Duodenal mucosa (tissue), 2 donors: Measurements from ENCODE around the gene SH3RF2.

Source experiments
- H3K27ac ChIP-seq: one replicate; pipeline ENCODE4 v1.7.0; 2013; ENCODE audit warnings: low read depth, low read length
- H3K27me3 ChIP-seq, 2 donors: one replicate each; pipeline ENCODE4 v1.7.0; 2013; ENCODE audit warnings: low read length in 2 of 2, control low read depth in 1 of 2; ENCODE audit not compliant: insufficient read depth in 2 of 2, control insufficient read depth in 1 of 2
- H3K36me3 ChIP-seq, 2 donors: one replicate each; pipeline ENCODE4 v1.7.0; 2013; ENCODE audit warnings: low read length in 2 of 2, control low read depth in 1 of 2; ENCODE audit not compliant: insufficient read depth in 2 of 2, control insufficient read depth in 1 of 2
- H3K4me1 ChIP-seq, 2 donors: one replicate each; pipeline ENCODE4 v1.7.0; 2013; ENCODE audit warnings: low read length in 2 of 2, control low read depth in 1 of 2; ENCODE audit not compliant: insufficient read depth in 2 of 2, control insufficient read depth in 1 of 2
- H3K4me3 ChIP-seq, 2 donors: one replicate each; pipeline ENCODE4 v1.7.0; 2013; ENCODE audit warnings: low read length in 2 of 2, low read depth in 1 of 2
- H3K9ac ChIP-seq, 2 donors: one replicate each; pipeline ENCODE4 v1.7.0; 2013; ENCODE audit warnings: low read length in 2 of 2, low read depth in 1 of 2
- H3K9me3 ChIP-seq, 2 donors: one replicate each; pipeline ENCODE4 v1.7.0; 2013; ENCODE audit warnings: low read length in 2 of 2, control low read depth in 1 of 2; ENCODE audit not compliant: control insufficient read depth in 1 of 2

Gene SH3RF2

GRCh38 chr5:145919413-145919812 is 17.0 kb upstream of the SH3RF2 start:
- Histone ChIP-seq H3K27me3 (no peaks in the 10 kb centered on the region), H3K9me3 (no peaks in the 10 kb centered on the region), H3K36me3 (no peaks in the 10 kb centered on the region), H3K27ac (no peak overlapping the region), H3K4me3 (no peak overlapping the region), H3K4me1 (no peaks in the 10 kb centered on the region), H3K9ac (no peak overlapping the region)

GRCh38 chr5:145920542-145921210 is 15.7 kb upstream of the SH3RF2 start:
- Histone ChIP-seq H3K27ac (no peak overlapping the region), H3K9ac (no peak overlapping the region), H3K36me3 (no peaks in the 10 kb centered on the region), H3K4me1 (no peaks in the 10 kb centered on the region), H3K27me3 (no peaks in the 10 kb centered on the region), H3K9me3 (no peaks in the 10 kb centered on the region), H3K4me3 (no peak overlapping the region)

DNA sequence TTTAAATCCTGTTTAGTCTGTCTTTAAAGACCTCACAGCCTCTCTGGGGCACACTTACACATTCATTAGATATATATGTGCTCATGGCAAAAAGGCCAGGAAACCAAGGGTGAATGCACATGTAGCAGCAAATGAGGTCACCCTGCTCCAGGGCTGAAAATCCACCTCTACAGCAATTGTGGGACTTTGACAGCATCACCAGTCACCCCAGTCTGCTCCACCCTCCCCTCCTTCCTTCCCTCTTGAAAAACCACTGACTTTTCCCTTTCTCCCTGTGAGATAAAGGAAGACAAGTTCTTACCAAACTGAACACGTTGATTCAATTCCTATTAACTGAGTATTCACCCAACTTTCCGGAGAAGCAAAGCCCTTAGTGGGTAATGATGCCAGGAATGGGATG is 15.2 kb upstream of the SH3RF2 start:
- H3K4me3 ChIP-seq = no peak overlapping the region
- no peaks in the 10 kb centered on the region for H3K9me3 ChIP-seq
- no peak overlapping the region for H3K27ac ChIP-seq
- no peaks in the 10 kb centered on the region for H3K36me3 ChIP-seq
- no peak overlapping the region for H3K9ac ChIP-seq
- H3K4me1 ChIP-seq = no peaks in the 10 kb centered on the region
- no peaks in the 10 kb centered on the region for H3K27me3 ChIP-seq

DNA sequence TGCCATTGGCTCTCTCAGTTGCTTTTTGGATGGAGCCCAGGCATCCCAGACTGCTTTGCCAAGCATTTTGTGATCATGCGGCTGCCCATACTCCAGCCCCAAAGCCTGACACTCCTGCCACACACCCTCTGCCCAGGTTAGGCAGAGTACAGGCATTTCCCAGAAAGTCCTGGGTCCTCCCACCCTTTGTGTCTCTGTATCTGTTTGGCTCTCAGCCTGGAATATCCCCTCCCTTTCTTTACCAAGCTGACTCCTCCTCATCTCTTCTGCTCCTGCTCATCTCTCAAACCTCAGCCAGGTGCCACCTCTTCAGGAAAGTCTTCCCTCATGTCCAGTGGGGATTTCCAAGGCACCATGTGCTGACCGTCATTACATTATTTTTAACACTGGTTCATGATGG is 14.3 kb upstream of the SH3RF2 start:
- H3K4me1 ChIP-seq = no peaks in the 10 kb centered on the region
- no peak overlapping the region for H3K9ac ChIP-seq
- no peaks in the 10 kb centered on the region for H3K9me3 ChIP-seq
- no peaks in the 10 kb centered on the region for H3K36me3 ChIP-seq
- H3K27ac ChIP-seq = no peak overlapping the region
- H3K4me3 ChIP-seq = no peak overlapping the region
- no peaks in the 10 kb centered on the region for H3K27me3 ChIP-seq

DNA sequence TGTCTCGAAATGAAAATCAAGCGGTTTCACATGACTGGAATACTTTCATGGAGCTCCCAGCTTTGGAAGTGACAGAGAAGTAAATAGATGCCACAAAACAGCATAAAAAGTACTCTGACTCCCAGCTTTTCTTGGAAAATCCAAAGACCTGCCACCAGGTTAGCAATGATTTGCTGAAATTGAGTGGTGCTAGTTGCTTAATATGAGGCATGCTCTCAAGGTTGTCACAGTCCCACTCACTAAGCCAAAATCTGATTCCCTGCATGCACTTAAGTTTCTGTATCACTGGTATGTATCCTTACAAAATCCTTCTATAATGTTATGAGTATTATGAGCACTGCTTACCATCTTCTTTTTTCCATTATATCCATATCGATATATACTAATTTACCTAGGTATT is 13.0 kb upstream of the SH3RF2 start:
- no peaks in the 10 kb centered on the region for H3K9me3 ChIP-seq

GRCh38 chr5:145924849-145925248 is 11.5 kb upstream of the SH3RF2 start:
- H3K4me3 ChIP-seq = no peak overlapping the region
- no peaks in the 10 kb centered on the region for H3K9me3 ChIP-seq
- H3K27me3 ChIP-seq = no peaks in the 10 kb centered on the region
- H3K9ac ChIP-seq = no peak overlapping the region
- H3K36me3 ChIP-seq = no peaks in the 10 kb centered on the region
- H3K27ac ChIP-seq = no peak overlapping the region
- H3K4me1 ChIP-seq = no peaks in the 10 kb centered on the region

More for the DNA sequence above, 13.0 kb upstream of the SH3RF2 start:
- Histone ChIP-seq H3K4me3 (no peak overlapping the region), H3K4me1 (no peaks in the 10 kb centered on the region), H3K36me3 (no peaks in the 10 kb centered on the region), H3K27me3 (no peaks in the 10 kb centered on the region), H3K9ac (no peak overlapping the region), H3K27ac (no peak overlapping the region)

DNA sequence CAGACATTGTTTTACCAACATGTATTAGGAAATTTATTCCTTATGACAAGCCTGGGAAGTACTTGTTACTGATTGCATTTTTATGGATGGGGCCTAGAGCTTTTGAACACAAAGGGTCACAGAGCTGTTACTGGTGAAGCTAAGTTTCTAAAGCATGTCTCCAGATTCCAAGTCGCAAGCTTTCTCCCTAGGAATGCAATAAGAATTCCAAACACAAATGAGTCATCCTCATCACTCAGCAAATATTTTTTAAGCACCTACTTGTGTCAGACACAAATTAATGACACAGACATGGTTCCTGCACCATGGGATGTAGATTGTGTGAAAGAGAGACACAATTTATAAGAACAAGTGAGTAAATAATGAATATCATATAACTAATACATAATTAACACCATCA is 11.0 kb upstream of the SH3RF2 start:
- Histone ChIP-seq H3K27ac (no peak overlapping the region), H3K9ac (no peak overlapping the region), H3K4me3 (no peak overlapping the region), H3K36me3 (no peaks in the 10 kb centered on the region), H3K27me3 (no peaks in the 10 kb centered on the region), H3K9me3 (no peaks in the 10 kb centered on the region), H3K4me1 (no peaks in the 10 kb centered on the region)

GRCh38 chr5:145925803-145926202 is 10.6 kb upstream of the SH3RF2 start:
- H3K27me3 ChIP-seq = no peaks in the 10 kb centered on the region
- H3K4me3 ChIP-seq = no peak overlapping the region
- H3K4me1 ChIP-seq = no peaks in the 10 kb centered on the region
- H3K9ac ChIP-seq = no peak overlapping the region
- no peak overlapping the region for H3K27ac ChIP-seq
- H3K9me3 ChIP-seq = no peaks in the 10 kb centered on the region
- H3K36me3 ChIP-seq = no peaks in the 10 kb centered on the region

DNA sequence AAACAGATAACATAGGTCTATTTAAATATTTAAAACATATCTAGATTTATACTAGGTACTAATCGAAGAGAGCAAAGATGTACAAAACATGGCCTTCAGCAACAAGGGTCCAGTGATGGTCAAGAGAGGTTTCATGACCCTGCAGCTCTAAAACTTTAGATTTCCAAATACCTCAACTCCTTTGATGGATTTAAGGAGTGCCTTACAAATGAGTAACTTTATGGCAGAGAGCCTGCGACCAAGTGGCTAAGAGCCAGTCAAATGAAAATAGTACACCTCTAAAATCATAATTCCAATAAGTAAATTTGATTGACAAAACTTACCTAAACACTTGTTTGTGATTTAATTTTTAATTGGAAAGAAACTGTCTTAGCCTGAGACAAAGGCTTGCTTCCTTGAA is 4.7 kb upstream of the SH3RF2 start:
- Histone ChIP-seq H3K4me1 (peaks cover 4 to 5% of the 10 kb centered on the region in 2 donors), H3K9ac (no peak overlapping the region), H3K27me3 (no peaks in the 10 kb centered on the region), H3K36me3 (no peaks in the 10 kb centered on the region), H3K9me3 (no peaks in the 10 kb centered on the region), H3K27ac (no peak overlapping the region), H3K4me3 (no peak overlapping the region)

DNA sequence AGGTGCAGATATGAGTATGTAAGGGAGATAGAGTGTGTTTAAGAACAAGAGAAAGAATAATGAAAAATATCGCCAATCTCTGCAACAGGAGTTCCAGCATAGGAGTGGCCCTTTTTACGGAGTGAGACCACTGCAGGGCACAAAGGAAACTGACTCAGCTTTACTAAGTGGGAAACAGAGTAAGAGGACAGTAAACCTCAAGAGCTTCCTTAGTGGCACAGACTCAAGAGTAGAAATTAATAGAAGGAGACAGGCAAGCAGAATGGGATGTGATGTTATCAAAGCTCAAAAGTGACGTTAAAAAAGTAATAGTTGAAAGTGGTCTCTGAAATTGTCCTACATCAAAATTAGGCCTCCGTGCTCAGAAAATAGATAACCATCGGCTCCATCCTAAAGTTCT is 2.1 kb upstream of the SH3RF2 start:
- Histone ChIP-seq H3K4me3 (no peak overlapping the region), H3K27me3 (no peaks in the 10 kb centered on the region), H3K27ac (no peak overlapping the region), H3K36me3 (peaks cover 0 to 3% of the 10 kb centered on the region in 2 donors), H3K4me1 (peaks cover 5 to 10% of the 10 kb centered on the region in 2 donors), H3K9ac (no peak overlapping the region), H3K9me3 (no peaks in the 10 kb centered on the region)
